Measurements from ENCODE around the gene CCR2.

The CCR2 gene

DNA sequence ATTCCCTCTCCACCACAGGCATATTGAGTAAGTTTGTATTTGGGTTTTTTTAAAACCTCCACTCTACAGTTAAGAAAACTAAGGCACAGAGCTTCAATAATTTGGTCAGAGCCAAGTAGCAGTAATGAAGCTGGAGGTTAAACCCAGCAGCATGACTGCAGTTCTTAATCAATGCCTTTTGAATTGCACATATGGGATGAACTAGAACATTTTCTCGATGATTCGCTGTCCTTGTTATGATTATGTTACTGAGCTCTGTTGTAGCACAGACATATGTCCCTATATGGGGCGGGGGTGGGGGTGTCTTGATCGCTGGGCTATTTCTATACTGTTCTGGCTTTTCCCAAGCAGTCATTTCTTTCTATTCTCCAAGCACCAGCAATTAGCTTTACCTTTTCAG, 15.2 kb downstream of the CCR2 start:
- DNase-seq = no peak
- peaks cover 90% of the 10 kb centered on the region for H3K27me3 ChIP-seq (ENCODE audit: insufficient read depth, low read depth, severe bottlenecking)
- H3K36me3 ChIP-seq = no peaks in the 10 kb centered on the region
- no peak overlapping the region for H3K27ac ChIP-seq
- TF ChIP-seq CTCF (IDR thresholded peaks at IDR 0.05; ENCODE audit: low read depth, low read length) = no peak
- H3K9me3 ChIP-seq (ENCODE audit: severe bottlenecking) = no peaks in the 10 kb centered on the region
- H3K4me3 ChIP-seq (ENCODE audit: low read depth, low read length) = no peak overlapping the region

- no peak for TF ChIP-seq CTCF (IDR thresholded peaks at IDR 0.05; ENCODE audit: low read depth, low read length)
- no peak overlapping the region for H3K27ac ChIP-seq
These were observed 15.8 kb downstream of the CCR2 start for GRCh38 chr3:46369675-46370132.

GRCh38 chr3:46370839-46371518, 17.1 kb downstream of the CCR2 start, which contains the start of gene CCR5:
CCR5 (plus strand) TSS chr3:46370946; CDS start chr3:46372903, 1,957 bp downstream.
- Histone ChIP-seq H3K27ac (no peak within 1 kb of the TSS), H3K27me3 (ENCODE audit: insufficient read depth, low read depth, severe bottlenecking) (peaks cover 90% of the 10 kb centered on the region), H3K4me3 (ENCODE audit: low read depth, low read length) (no peak within 1 kb of the TSS), H3K36me3 (no peaks in the 10 kb centered on the region), H3K9me3 (ENCODE audit: severe bottlenecking) (no peaks in the 10 kb centered on the region)
- DNase-seq = no peak
- TF ChIP-seq CTCF (IDR thresholded peaks at IDR 0.05; ENCODE audit: low read depth, low read length) = no peak

More at GRCh38 chr3:46369675-46370132, 15.8 kb downstream of the CCR2 start:
- Histone ChIP-seq H3K9me3 (ENCODE audit: severe bottlenecking) (no peaks in the 10 kb centered on the region), H3K27me3 (ENCODE audit: insufficient read depth, low read depth, severe bottlenecking) (peaks cover 90% of the 10 kb centered on the region), H3K4me3 (ENCODE audit: low read depth, low read length) (no peak overlapping the region), H3K36me3 (no peaks in the 10 kb centered on the region)
- no peak for DNase-seq

- no peak overlapping the region for H3K4me3 ChIP-seq (ENCODE audit: low read depth, low read length)
- peaks cover 90% of the 10 kb centered on the region for H3K27me3 ChIP-seq (ENCODE audit: insufficient read depth, low read depth, severe bottlenecking)
- H3K9me3 ChIP-seq (ENCODE audit: severe bottlenecking) = no peaks in the 10 kb centered on the region
- DNase-seq = no peak
- no peaks in the 10 kb centered on the region for H3K36me3 ChIP-seq
- no peak overlapping the region for H3K27ac ChIP-seq
- TF ChIP-seq CTCF (IDR thresholded peaks at IDR 0.05; ENCODE audit: low read depth, low read length) = no peak
These were observed 17.8 kb downstream of the CCR2 start for GRCh38 chr3:46371519-46372340.

- Histone ChIP-seq H3K4me3 (ENCODE audit: low read depth, low read length) (no peak overlapping the region), H3K36me3 (no peaks in the 10 kb centered on the region), H3K9me3 (ENCODE audit: severe bottlenecking) (no peaks in the 10 kb centered on the region), H3K27me3 (ENCODE audit: insufficient read depth, low read depth, severe bottlenecking) (peaks cover 93% of the 10 kb centered on the region), H3K27ac (no peak overlapping the region)
- DNase-seq = no peak
- peak; percentile 23; the same call in 1 of the 2 replicates for TF ChIP-seq CTCF (IDR thresholded peaks at IDR 0.05; ENCODE audit: low read depth, low read length)
These were observed 18.8 kb downstream of the CCR2 start for GRCh38 chr3:46372492-46373359.

Measured in WERI-Rb-1 (cell line).